Lower leg skin (tissue), 3 donors: ENCODE data around the gene SLC28A3.

Source experiments
- CTCF ChIP-seq, 3 donors: fragments of 450-650 bp; IDR thresholded peaks; one replicate each; pipeline ENCODE4 v1.5.1; 2016; ENCODE audit warnings: antibody characterized with exemption in 3 of 3, mild to moderate bottlenecking in 3 of 3, moderate library complexity in 2 of 3
- POLR2A ChIP-seq, 2 donors: fragments of 450-650 bp; IDR thresholded peaks; one replicate each; pipeline ENCODE4 v1.6.1; 2016 to 2017; ENCODE audit warnings: antibody characterized with exemption in 2 of 2, mild to moderate bottlenecking in 1 of 2, moderate library complexity in 1 of 2

- TF ChIP-seq CTCF (IDR thresholded peaks at IDR 0.05) (no peak), POLR2A (IDR thresholded peaks at IDR 0.05) (no peak)
Measured at GRCh38 chr9:84303061-84303460, 37.5 kb downstream of the SLC28A3 start.
